WERI-Rb-1 (cell line): ENCODE measurements around the gene ABCC8.

Experiments
- DNase-seq: peaks from one replicate; pipeline ENCODE4 v3.0.0-alpha.2; 2020
- H3K27ac ChIP-seq: fragments of 250-450 bp; sonication (Bioruptor Pico); 2 replicates; pipeline ENCODE4 v1.5.1; 2020; ENCODE audit warnings: mild to moderate bottlenecking, moderate library complexity
- H3K27me3 ChIP-seq: fragments of 250-450 bp; sonication (Bioruptor Pico); 2 replicates; pipeline ENCODE4 v1.5.1; 2021; ENCODE audit warnings: mild to moderate bottlenecking, low read depth, moderate library complexity; ENCODE audit not compliant: insufficient read depth, severe bottlenecking
- H3K36me3 ChIP-seq: fragments of 250-450 bp; sonication (Bioruptor Pico); 2 replicates; pipeline ENCODE4 v1.5.1; 2020; ENCODE audit warnings: mild to moderate bottlenecking, moderate library complexity
- H3K4me3 ChIP-seq: 2 replicates; pipeline ENCODE4 v1.5.1; 2011; ENCODE audit warnings: low read depth, mild to moderate bottlenecking, control low read depth, low read length
- H3K9me3 ChIP-seq: fragments of 250-450 bp; sonication (Bioruptor Pico); 2 replicates; pipeline ENCODE4 v1.5.1; 2021; ENCODE audit warnings: mild to moderate bottlenecking, moderate library complexity; ENCODE audit not compliant: severe bottlenecking
- CTCF ChIP-seq: IDR thresholded peaks from 2 replicates; pipeline ENCODE4 v1.5.1; 2011; ENCODE audit warnings: low read depth, mild to moderate bottlenecking, control low read depth, inconsistent platforms, low read length

ABCC8 gene

GRCh38 chr11:17446482-17446881 lies 30.2 kb downstream of the ABCC8 start:
- Histone ChIP-seq H3K4me3 (no peak overlapping the region), H3K9me3 (peaks cover under 1% of the 10 kb centered on the region), H3K27ac (no peak overlapping the region), H3K27me3 (no peaks in the 10 kb centered on the region), H3K36me3 (peaks cover 39% of the 10 kb centered on the region)
- DNase-seq, result no peak
- no peak for TF ChIP-seq CTCF

- H3K4me3 ChIP-seq, result no peak overlapping the region
- DNase-seq, result no peak
Measured at GRCh38 chr11:17445240-17445795, 31.3 kb downstream of the ABCC8 start.

GRCh38 chr11:17443926-17444690 lies 32.5 kb downstream of the ABCC8 start:
- Histone ChIP-seq H3K9me3 (peaks cover 7% of the 10 kb centered on the region), H3K27me3 (no peaks in the 10 kb centered on the region), H3K27ac (peak overlapping the region; percentile 73), H3K36me3 (peaks cover 41% of the 10 kb centered on the region), H3K4me3 (no peak overlapping the region)
- no peak for TF ChIP-seq CTCF
- DNase-seq, result peak; percentile 73

More at GRCh38 chr11:17445240-17445795, 31.3 kb downstream of the ABCC8 start:
- TF ChIP-seq CTCF, result no peak
- H3K27ac ChIP-seq, result no peak overlapping the region; the same call in 1 of the 2 replicates
- peaks cover 7% of the 10 kb centered on the region for H3K9me3 ChIP-seq
- H3K27me3 ChIP-seq, result no peaks in the 10 kb centered on the region
- peaks cover 41% of the 10 kb centered on the region for H3K36me3 ChIP-seq

GRCh38 chr11:17443423-17443822 lies 33.2 kb downstream of the ABCC8 start:
- no peak for TF ChIP-seq CTCF

GRCh38 chr11:17443000-17443399 lies 33.6 kb downstream of the ABCC8 start:
- DNase-seq, result no peak
- H3K27me3 ChIP-seq, result no peaks in the 10 kb centered on the region
- peaks cover 34% of the 10 kb centered on the region for H3K36me3 ChIP-seq
- H3K9me3 ChIP-seq, result peaks cover 7% of the 10 kb centered on the region
- peak overlapping the region; percentile 73 for H3K27ac ChIP-seq
- no peak overlapping the region for H3K4me3 ChIP-seq
- TF ChIP-seq CTCF, result no peak

More at GRCh38 chr11:17443423-17443822, 33.2 kb downstream of the ABCC8 start:
- Histone ChIP-seq H3K27ac (peak overlapping the region; percentile 73), H3K4me3 (no peak overlapping the region), H3K36me3 (peaks cover 39% of the 10 kb centered on the region), H3K27me3 (no peaks in the 10 kb centered on the region), H3K9me3 (peaks cover 7% of the 10 kb centered on the region)
- no peak for DNase-seq
